GM06990 (cell line): ENCODE data around the gene ZNF773.

ENCODE experiments used
- DNase-seq: peaks from one replicate; pipeline ENCODE4 v3.0.0-alpha.2; 2011; ENCODE audit not compliant: insufficient read length; ENCODE audit errors: extremely low read depth
- H3K27me3 ChIP-seq: replicated peaks from 2 replicates; pipeline ENCODE4 v1.6.0; 2011; ENCODE audit warnings: low read length; ENCODE audit not compliant: control insufficient read depth, insufficient read depth
- H3K36me3 ChIP-seq: 2 replicates; pipeline ENCODE4 v1.5.1; 2011; ENCODE audit warnings: low read length; ENCODE audit not compliant: control insufficient read depth, insufficient read depth
- H3K4me3 ChIP-seq: replicated peaks from 2 replicates; pipeline ENCODE4 v1.5.1; 2011; ENCODE audit warnings: low read depth, mild to moderate bottlenecking, control low read depth, low read length
- TF ChIP-seq, protein P1 (sequence below): IDR thresholded peaks from 2 replicates; pipeline ENCODE4 v1.5.1; 2011; ENCODE audit warnings: low read length, control low read depth, mild to moderate bottlenecking, inconsistent platforms; ENCODE audit not compliant: insufficient read depth, poor library complexity, severe bottlenecking

ZNF773 gene

GRCh38 chr19:57527136-57527881 lies 27.6 kb downstream of the ZNF773 start, which contains the start of gene ZNF549:
ZNF549 (plus strand) TSS chr19:57527356; CDS start chr19:57527574, 218 bp downstream.
- no peaks in the 10 kb centered on the region; the same call in none of the 2 replicates for H3K36me3 ChIP-seq
- DNase-seq: peak; percentile 92
- peak within 1 kb of the TSS; percentile 90 for H3K4me3 ChIP-seq
- TF ChIP-seq, protein P1, sequence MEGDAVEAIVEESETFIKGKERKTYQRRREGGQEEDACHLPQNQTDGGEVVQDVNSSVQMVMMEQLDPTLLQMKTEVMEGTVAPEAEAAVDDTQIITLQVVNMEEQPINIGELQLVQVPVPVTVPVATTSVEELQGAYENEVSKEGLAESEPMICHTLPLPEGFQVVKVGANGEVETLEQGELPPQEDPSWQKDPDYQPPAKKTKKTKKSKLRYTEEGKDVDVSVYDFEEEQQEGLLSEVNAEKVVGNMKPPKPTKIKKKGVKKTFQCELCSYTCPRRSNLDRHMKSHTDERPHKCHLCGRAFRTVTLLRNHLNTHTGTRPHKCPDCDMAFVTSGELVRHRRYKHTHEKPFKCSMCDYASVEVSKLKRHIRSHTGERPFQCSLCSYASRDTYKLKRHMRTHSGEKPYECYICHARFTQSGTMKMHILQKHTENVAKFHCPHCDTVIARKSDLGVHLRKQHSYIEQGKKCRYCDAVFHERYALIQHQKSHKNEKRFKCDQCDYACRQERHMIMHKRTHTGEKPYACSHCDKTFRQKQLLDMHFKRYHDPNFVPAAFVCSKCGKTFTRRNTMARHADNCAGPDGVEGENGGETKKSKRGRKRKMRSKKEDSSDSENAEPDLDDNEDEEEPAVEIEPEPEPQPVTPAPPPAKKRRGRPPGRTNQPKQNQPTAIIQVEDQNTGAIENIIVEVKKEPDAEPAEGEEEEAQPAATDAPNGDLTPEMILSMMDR: no peak
- H3K27me3 ChIP-seq: no peaks in the 10 kb centered on the region

- DNase-seq: no peak
- Histone ChIP-seq H3K36me3 (peaks cover 17% of the 10 kb centered on the region), H3K27me3 (no peaks in the 10 kb centered on the region), H3K4me3 (no peak overlapping the region)
- TF ChIP-seq, protein P1: no peak
These were observed 38.3 kb downstream of the ZNF773 start for GRCh38 chr19:57537953-57538547.

- DNase-seq: no peak
- H3K27me3 ChIP-seq: no peaks in the 10 kb centered on the region
- TF ChIP-seq, protein P1: no peak
- no peak overlapping the region for H3K4me3 ChIP-seq
- peaks cover 28% of the 10 kb centered on the region for H3K36me3 ChIP-seq
These were observed 46.8 kb downstream of the ZNF773 start for GRCh38 chr19:57546513-57546912.

- H3K4me3 ChIP-seq: no peak overlapping the region
- DNase-seq: no peak
- H3K27me3 ChIP-seq: no peaks in the 10 kb centered on the region
- peaks cover 33% of the 10 kb centered on the region for H3K36me3 ChIP-seq
- TF ChIP-seq, protein P1: no peak
These were observed 52.7 kb downstream of the ZNF773 start for GRCh38 chr19:57552432-57552831.

GRCh38 chr19:57557659-57558058 lies 57.9 kb downstream of the ZNF773 start:
- Histone ChIP-seq H3K36me3 (peaks cover 11% of the 10 kb centered on the region), H3K27me3 (no peaks in the 10 kb centered on the region), H3K4me3 (no peak overlapping the region)
- TF ChIP-seq, protein P1: no peak
- DNase-seq: no peak
